ENCODE data around the gene TRIM10. TPM values are rescaled to one million over a fixed set of nuclear protein-coding genes. Genes with fewer than 3 reads are reported as not detected.

The TRIM10 gene
- total RNA-seq, 2 donors from 2014 or later, result not detected

DNA sequence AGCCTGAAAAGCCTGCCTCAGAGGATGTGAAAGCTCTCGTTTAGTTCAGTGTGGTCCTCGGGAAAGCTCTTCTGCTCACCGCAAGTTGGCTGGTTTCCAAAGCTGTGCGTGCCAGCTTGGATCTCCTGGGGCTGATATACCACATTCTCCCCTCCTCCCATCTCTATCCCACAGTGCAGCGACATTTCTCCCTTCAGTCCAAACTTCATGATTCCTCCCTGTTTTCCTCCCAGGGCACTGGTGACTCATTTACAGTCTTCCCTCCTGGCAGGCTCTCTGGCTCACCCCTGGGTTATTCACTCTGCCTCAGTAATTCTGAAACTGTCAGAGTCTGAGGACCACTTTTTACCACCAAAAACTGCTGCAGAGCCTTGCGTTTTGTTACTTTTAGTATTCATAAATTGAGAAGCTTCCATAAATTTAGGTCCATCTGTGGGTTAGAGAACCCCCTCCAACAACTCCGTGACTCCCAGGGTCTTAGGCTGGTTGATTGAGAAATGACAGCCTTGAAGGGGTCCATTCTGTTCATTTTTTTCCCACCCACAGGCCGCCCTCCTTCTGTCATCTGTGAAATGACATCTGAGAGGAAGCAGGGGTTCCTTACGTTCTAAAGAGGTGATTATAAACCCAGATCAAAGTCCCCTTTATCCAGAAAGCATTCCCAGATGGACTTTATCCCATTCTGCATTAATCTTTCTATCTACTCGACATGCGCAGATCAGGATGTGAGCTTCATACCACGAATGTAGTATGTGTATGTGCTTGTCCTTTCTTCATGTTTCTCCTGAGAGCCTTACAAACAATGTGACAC is 6.1 kb downstream of the TRIM10 start:
- no peaks in the 10 kb centered on the region for H3K36me3 Mint-ChIP-seq
- H3K4me1 Mint-ChIP-seq (ENCODE audit: low read depth in 2 of 2), result peaks cover 0 to 3% of the 10 kb centered on the region in 2 donors
- H3K27ac Mint-ChIP-seq, result no peak overlapping the region
- H3K9me3 Mint-ChIP-seq, result no peaks in the 10 kb centered on the region
- no peak overlapping the region for H3K4me3 Mint-ChIP-seq
- ATAC-seq (no peak), DNase-seq (ENCODE audit: low spot score) (no peak)
- H3K27me3 Mint-ChIP-seq, result peaks cover 28 to 29% of the 10 kb centered on the region in 2 donors

DNA sequence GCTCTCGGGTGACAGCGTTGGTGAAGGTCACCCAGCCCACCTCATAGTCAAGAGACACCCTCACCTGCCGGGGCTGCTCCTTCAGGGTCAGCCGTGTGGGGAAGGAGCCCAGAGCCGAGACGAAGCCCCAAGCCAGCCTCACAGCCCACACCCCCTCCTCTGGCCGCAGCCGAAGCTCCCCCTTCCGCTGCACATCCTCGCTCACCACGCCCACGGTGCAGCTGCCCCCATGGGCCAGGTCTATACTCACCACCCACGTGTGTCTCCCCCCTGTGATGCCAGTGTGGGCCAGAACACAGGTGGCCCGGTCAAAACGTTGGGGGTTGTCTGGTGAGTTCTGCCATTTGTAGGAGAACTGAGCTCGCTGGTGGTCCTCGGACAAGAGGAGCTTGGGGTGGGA is 7.0 kb downstream of the TRIM10 start:
- H3K27ac Mint-ChIP-seq, result no peak overlapping the region

DNA sequence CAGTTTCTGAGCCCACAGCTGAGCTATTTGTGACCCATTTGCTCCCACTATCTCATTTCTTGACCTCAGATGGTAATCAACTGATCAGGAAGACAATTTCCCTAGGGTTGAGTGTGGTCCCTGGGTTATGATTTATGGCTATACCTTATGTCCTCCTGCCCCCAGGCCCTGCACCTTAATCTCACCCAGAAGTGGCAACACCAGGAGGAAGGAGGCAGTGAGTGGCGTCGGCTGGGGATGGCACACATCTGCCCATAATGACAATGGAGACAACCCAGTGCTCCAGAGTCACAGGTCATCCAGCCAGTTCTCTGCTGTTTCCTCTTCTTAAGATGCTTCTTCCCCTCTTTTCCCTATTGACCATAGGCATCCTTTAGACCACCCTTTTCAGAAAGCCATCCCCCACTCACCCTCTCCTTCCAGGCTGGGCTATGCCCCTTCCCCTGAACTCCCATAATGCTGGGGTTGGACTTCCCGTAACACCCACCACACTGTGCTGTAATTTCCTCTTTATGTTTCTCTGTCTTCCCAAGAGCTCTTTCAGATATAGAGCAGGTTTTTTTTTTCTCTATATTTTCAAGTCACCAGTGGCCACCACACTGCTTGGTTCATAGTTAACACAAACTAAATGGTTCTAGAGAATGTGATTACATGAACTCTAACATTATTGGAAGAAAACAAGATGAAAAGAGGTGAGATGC is 8.0 kb downstream of the TRIM10 start:
- no peak for DNase-seq (ENCODE audit: low spot score)
- Mint-ChIP-seq H3K36me3 (no peaks in the 10 kb centered on the region), H3K27ac (no peak overlapping the region), H3K27me3 (peaks cover 20% of the 10 kb centered on the region in 2 donors), H3K4me1 (ENCODE audit: low read depth in 2 of 2) (peaks cover 0 to 3% of the 10 kb centered on the region in 2 donors), H3K9me3 (no peaks in the 10 kb centered on the region), H3K4me3 (no peak overlapping the region)
- ATAC-seq, result no peak

More for the DNA sequence above, 7.0 kb downstream of the TRIM10 start:
- no peak overlapping the region for H3K4me3 Mint-ChIP-seq
- H3K27me3 Mint-ChIP-seq, result peaks cover 26% of the 10 kb centered on the region in 2 donors
- peaks cover 0 to 3% of the 10 kb centered on the region in 2 donors for H3K4me1 Mint-ChIP-seq (ENCODE audit: low read depth in 2 of 2)
- no peaks in the 10 kb centered on the region for H3K36me3 Mint-ChIP-seq
- no peak for DNase-seq (ENCODE audit: low spot score)
- no peaks in the 10 kb centered on the region for H3K9me3 Mint-ChIP-seq
- ATAC-seq, result peak in 1 of 2 donors; percentile 51

DNA sequence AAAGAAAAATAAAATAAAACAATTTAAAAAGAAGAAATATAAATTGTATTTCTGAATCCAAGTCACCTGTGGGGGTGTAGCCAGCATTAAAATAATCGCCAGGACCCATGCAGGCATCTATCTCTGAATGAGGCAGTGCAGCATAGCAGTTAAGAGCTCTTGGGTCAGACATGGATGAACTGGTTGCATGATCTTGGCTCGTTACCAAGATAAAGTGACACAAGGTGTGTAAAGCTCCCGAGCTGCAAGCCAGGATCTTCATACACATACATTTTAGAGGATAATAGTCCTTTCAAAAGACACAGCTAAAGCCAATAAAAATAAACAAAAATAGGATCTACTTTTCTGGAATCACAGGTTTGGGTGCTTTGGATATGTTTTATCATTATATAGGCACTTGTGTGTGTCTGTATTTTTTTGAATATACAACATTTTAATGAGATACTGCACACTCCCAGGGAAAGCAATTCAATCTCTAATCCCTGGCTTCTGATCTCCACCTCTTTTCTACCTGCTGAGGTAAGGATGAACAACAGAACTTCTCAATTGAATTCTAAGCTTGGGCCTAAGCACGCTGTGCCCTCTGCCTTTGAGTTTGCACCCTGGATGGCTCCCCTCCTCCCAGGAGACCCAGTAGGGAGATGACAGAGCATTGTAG is 8.9 kb downstream of the TRIM10 start:
- no peaks in the 10 kb centered on the region for H3K36me3 Mint-ChIP-seq
- H3K27ac Mint-ChIP-seq, result no peak overlapping the region
- peaks cover 0 to 6% of the 10 kb centered on the region in 2 donors for H3K4me1 Mint-ChIP-seq (ENCODE audit: low read depth in 2 of 2)
- H3K9me3 Mint-ChIP-seq, result no peaks in the 10 kb centered on the region
- DNase-seq (ENCODE audit: low spot score) (no peak), ATAC-seq (no peak)
- H3K4me3 Mint-ChIP-seq, result no peak overlapping the region
- peaks cover 22 to 24% of the 10 kb centered on the region in 2 donors for H3K27me3 Mint-ChIP-seq

- ATAC-seq (no peak), DNase-seq (ENCODE audit: low spot score) (no peak)
- Mint-ChIP-seq H3K36me3 (no peaks in the 10 kb centered on the region), H3K4me3 (no peak overlapping the region), H3K27ac (peak overlapping the region in 1 of 2 donors; percentile 25), H3K27me3 (peaks cover 22 to 27% of the 10 kb centered on the region in 2 donors), H3K9me3 (no peaks in the 10 kb centered on the region), H3K4me1 (ENCODE audit: low read depth in 2 of 2) (peaks cover 0 to 6% of the 10 kb centered on the region in 2 donors)
These were observed 9.4 kb downstream of the TRIM10 start for GRCh38 chr6:30151580-30151979.

DNA sequence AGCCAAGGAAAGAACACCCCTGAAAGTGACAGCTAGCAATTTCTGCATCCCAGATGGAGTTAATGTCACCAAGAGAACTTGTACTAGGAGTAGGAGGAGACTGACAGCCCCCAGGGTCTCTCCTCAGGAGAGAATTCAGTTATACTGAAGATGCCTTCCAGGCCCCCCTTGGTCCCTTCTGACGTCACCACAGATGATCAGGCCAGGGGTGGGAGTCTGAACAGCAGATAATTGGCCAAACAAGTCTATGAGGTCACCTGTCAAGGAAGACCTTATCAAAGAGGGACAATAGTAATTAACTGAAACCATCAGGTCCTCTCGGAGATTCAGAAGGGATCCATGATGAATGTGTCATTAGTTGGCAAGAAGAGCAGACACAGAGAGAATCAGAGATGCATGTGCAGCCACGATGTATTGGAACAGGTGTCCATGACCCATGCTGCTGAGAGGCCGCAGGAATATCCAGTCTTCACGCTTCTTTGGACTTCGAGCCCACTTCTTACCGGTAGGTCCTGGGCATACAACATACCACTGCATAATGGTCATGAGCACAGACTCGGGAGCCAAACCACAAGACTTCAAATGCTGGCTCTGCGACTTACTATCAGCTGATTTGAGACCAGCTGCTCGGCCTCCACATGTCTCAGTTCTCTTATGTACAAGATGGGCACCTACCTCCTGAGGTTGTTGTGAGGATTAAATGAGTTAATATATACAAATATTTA is 10.2 kb downstream of the TRIM10 start:
- Mint-ChIP-seq H3K9me3 (no peaks in the 10 kb centered on the region), H3K27me3 (peaks cover 18 to 31% of the 10 kb centered on the region in 2 donors), H3K4me3 (no peak overlapping the region), H3K4me1 (ENCODE audit: low read depth in 2 of 2) (peaks cover 0 to 6% of the 10 kb centered on the region in 2 donors), H3K27ac (peak overlapping the region in 1 of 2 donors; percentile 25), H3K36me3 (no peaks in the 10 kb centered on the region)
- no peak for ATAC-seq
- no peak for DNase-seq (ENCODE audit: low spot score)

GRCh38 chr6:30149858-30150550 is 11.0 kb downstream of the TRIM10 start:
- H3K27ac Mint-ChIP-seq, result peak overlapping the region in 1 of 2 donors; percentile 1
- DNase-seq (ENCODE audit: low spot score), result no peak
- H3K36me3 Mint-ChIP-seq, result no peaks in the 10 kb centered on the region
- ATAC-seq, result no peak
- H3K27me3 Mint-ChIP-seq, result peaks cover 20 to 33% of the 10 kb centered on the region in 2 donors
- peaks cover 0 to 6% of the 10 kb centered on the region in 2 donors for H3K4me1 Mint-ChIP-seq (ENCODE audit: low read depth in 2 of 2)
- H3K4me3 Mint-ChIP-seq, result no peak overlapping the region
- no peaks in the 10 kb centered on the region for H3K9me3 Mint-ChIP-seq

GRCh38 chr6:30149234-30149633 is 11.8 kb downstream of the TRIM10 start:
- H3K4me3 Mint-ChIP-seq, result no peak overlapping the region
- H3K36me3 Mint-ChIP-seq, result no peaks in the 10 kb centered on the region
- peaks cover 0 to 6% of the 10 kb centered on the region in 2 donors for H3K4me1 Mint-ChIP-seq (ENCODE audit: low read depth in 2 of 2)
- H3K27me3 Mint-ChIP-seq, result peaks cover 20 to 40% of the 10 kb centered on the region in 2 donors
- H3K27ac Mint-ChIP-seq, result no peak overlapping the region
- ATAC-seq (no peak), DNase-seq (ENCODE audit: low spot score) (no peak)
- H3K9me3 Mint-ChIP-seq, result no peaks in the 10 kb centered on the region

GRCh38 chr6:30147096-30147495 is 13.9 kb downstream of the TRIM10 start:
- no peaks in the 10 kb centered on the region for H3K9me3 Mint-ChIP-seq
- H3K27me3 Mint-ChIP-seq, result peaks cover 23 to 55% of the 10 kb centered on the region in 2 donors
- H3K36me3 Mint-ChIP-seq, result no peaks in the 10 kb centered on the region

DNA sequence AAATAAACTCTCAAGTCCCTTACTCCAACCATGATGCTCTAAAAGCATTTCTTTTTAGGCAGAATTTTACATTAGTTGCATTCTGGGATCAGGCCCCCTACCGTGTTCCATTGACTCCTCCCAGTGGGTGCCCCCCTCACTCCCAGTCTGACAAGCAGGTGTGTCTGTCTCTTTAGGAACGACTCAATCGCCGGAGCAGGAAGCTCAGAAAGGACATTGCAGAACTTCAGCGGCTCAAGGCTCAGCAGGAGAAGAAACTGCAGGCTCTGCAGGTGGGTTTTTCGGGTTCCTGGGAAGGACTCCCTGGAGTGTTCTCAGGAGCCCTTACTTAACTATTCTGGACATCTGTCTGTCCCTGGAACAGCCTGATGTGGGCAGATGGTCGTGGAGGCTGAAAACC is 15.2 kb downstream of the TRIM10 start:
- ATAC-seq (no peak), DNase-seq (ENCODE audit: low spot score) (no peak)
- H3K36me3 Mint-ChIP-seq, result no peaks in the 10 kb centered on the region
- no peaks in the 10 kb centered on the region for H3K9me3 Mint-ChIP-seq
- peaks cover 34 to 67% of the 10 kb centered on the region in 2 donors for H3K27me3 Mint-ChIP-seq
- peaks cover 0 to 3% of the 10 kb centered on the region in 2 donors for H3K4me1 Mint-ChIP-seq (ENCODE audit: low read depth in 2 of 2)
- no peak overlapping the region for H3K27ac Mint-ChIP-seq
- H3K4me3 Mint-ChIP-seq, result no peak overlapping the region

More at GRCh38 chr6:30147096-30147495, 13.9 kb downstream of the TRIM10 start:
- Mint-ChIP-seq H3K27ac (no peak overlapping the region), H3K4me1 (ENCODE audit: low read depth in 2 of 2) (peaks cover 0 to 6% of the 10 kb centered on the region in 2 donors), H3K4me3 (no peak overlapping the region)
- DNase-seq (ENCODE audit: low spot score) (no peak), ATAC-seq (no peak)

GRCh38 chr6:30144811-30145210 is 16.2 kb downstream of the TRIM10 start:
- peaks cover 0 to 3% of the 10 kb centered on the region in 2 donors for H3K4me1 Mint-ChIP-seq (ENCODE audit: low read depth in 2 of 2)
- no peak for DNase-seq (ENCODE audit: low spot score)
- no peaks in the 10 kb centered on the region for H3K36me3 Mint-ChIP-seq
- H3K27ac Mint-ChIP-seq, result no peak overlapping the region
- no peak overlapping the region for H3K4me3 Mint-ChIP-seq
- no peak for ATAC-seq
- peaks cover 34 to 67% of the 10 kb centered on the region in 2 donors for H3K27me3 Mint-ChIP-seq
- H3K9me3 Mint-ChIP-seq, result no peaks in the 10 kb centered on the region

GRCh38 chr6:30143780-30144179 is 17.2 kb downstream of the TRIM10 start:
- Mint-ChIP-seq H3K27ac (no peak overlapping the region), H3K4me1 (ENCODE audit: low read depth in 2 of 2) (peaks cover 0 to 3% of the 10 kb centered on the region in 2 donors), H3K9me3 (no peaks in the 10 kb centered on the region), H3K27me3 (peaks cover 35 to 73% of the 10 kb centered on the region in 2 donors), H3K4me3 (no peak overlapping the region), H3K36me3 (no peaks in the 10 kb centered on the region)
- DNase-seq (ENCODE audit: low spot score) (no peak), ATAC-seq (no peak)

GRCh38 chr6:30142665-30143064 is 18.3 kb downstream of the TRIM10 start:
- H3K4me3 Mint-ChIP-seq, result no peak overlapping the region
- peaks cover 0 to 3% of the 10 kb centered on the region in 2 donors for H3K4me1 Mint-ChIP-seq (ENCODE audit: low read depth in 2 of 2)
- no peak for ATAC-seq
- H3K27ac Mint-ChIP-seq, result no peak overlapping the region
- no peak for DNase-seq (ENCODE audit: low spot score)
- H3K36me3 Mint-ChIP-seq, result no peaks in the 10 kb centered on the region
- no peaks in the 10 kb centered on the region for H3K9me3 Mint-ChIP-seq
- peaks cover 33 to 77% of the 10 kb centered on the region in 2 donors for H3K27me3 Mint-ChIP-seq
